GM10847 (cell line): ENCODE data around the gene C22orf23.

ENCODE experiments used
- POLR2A ChIP-seq: IDR thresholded peaks from 2 replicates; pipeline ENCODE4 v1.6.1; 2011; ENCODE audit not compliant: insufficient read length; ENCODE audit errors: extremely low read depth

Gene C22orf23

GRCh38 chr22:37985751-37986281, 32.4 kb upstream of the C22orf23 start:
- no peak for TF ChIP-seq POLR2A

DNA sequence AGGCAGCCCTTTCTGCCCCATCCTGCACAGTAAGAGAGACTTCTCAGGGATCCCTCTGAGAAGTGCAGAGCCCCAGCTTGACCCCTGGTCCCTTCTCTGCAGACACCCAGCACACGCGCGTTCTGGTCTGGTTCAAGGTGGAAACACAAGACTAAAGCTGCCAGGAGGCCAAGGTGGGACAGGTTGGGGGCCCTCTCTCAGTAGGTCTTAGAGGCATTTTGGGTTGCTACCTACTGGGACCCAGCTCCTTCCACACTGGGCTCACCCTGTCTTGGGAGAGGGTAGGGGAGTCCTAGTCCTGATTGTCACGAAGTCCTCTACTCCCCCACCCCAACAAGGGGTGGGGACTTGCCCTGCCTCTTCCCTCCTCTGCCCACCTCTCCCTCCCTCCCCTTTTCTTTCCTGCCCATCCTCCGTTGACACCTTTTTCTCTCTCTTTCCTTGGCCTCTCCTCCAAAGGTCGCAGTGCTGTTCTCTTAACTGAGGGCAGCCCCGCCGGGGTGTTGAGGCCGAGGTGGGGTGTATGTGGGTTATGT, 31.7 kb upstream of the C22orf23 start:
- TF ChIP-seq POLR2A: no peak

- TF ChIP-seq POLR2A: no peak
Measured at GRCh38 chr22:37983860-37984791, 30.7 kb upstream of the C22orf23 start, which contains the start of gene SOX10. Gene SOX10 (minus strand): TSS chr22:37984555. CDS start chr22:37983784, 771 bp downstream.

DNA sequence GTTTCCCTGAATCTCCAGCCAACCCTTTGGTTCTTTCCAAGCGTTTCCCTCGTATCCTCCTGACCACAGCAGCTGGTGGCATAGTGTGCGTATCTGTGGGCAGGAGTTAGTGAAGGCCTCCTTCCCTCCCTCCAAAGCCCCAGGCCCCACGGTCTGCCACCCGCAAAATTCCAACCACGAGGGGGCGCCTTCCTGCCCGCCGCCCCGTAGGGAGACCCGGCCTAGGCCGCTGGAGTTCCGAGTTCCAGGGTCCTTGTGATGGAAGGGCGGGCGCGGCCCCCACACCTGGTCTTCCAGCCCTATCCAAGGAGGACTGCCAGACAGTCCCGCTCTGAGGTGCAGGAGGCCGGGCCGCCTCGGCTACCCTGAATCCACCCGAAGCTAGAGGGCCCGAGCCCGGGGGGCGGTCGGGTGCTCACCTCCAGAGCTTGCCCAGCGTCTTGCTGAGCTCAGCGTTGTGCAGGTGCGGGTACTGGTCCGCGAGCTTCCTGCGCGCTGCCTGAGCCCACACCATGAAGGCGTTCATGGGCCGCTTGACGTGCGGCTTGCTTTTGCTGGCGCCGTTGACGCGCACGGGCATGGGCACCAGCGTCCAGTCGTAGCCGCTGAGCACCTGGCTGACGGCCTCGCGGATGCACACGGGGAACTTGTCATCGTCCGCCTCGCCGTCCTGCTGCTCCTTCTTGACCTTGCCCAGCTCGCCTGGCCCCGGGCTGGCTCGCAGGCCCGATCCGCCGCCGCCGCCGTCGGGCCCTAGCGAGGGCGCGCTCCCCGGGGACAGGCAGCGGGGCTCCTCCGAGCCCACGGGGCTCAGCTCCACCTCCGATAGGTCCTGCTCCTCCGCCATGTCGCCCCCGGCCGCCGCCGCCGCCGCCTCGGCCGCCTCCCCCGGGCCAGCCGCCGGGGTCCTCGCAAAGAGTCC, 29.8 kb upstream of the C22orf23 start:
- no peak for TF ChIP-seq POLR2A

GRCh38 chr22:37982151-37982785, 28.9 kb upstream of the C22orf23 start:
- no peak for TF ChIP-seq POLR2A

DNA sequence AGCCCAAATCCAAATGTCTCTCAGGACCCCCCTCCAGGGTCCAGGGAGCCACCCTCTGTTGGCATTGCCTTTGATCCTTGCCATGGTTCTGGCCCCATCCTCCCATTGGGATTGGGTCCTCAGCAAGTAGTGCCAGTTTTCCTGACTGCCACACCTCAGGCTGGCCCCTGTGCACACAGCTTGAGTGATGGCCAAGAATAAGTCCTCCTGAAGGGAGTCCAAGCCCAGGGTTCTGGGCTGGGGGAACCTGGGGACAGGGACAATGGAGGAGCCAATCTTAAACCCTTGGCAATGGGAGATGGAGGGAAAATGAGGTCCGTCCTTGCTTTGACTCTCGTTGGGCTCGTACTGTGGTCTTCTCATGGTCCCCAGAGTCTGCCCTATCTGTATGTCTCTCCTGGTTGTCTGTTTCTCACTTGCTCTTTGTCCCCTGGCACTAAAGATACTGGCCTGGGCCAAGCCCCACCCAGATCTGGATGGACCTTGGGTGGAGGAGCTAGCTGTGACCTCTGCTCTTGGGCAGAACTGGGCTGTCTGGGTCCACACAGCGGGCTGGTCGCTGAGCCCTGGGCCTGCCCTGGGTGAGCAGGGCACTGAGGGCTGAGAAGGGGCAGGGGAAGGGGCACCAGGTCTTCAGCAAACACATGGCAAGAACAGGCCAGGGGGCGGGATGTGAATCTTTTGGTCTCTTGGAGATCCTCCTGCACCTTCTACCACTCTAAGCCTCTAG, 28.0 kb upstream of the C22orf23 start:
- TF ChIP-seq POLR2A: no peak

GRCh38 chr22:37979782-37980181, 26.4 kb upstream of the C22orf23 start:
- no peak for TF ChIP-seq POLR2A

- TF ChIP-seq POLR2A: no peak
Measured at GRCh38 chr22:37976547-37976946, 23.1 kb upstream of the C22orf23 start.

- no peak for TF ChIP-seq POLR2A
Measured at GRCh38 chr22:37975153-37975552, 21.8 kb upstream of the C22orf23 start.

GRCh38 chr22:37973271-37974170, 20.1 kb upstream of the C22orf23 start:
- no peak for TF ChIP-seq POLR2A

DNA sequence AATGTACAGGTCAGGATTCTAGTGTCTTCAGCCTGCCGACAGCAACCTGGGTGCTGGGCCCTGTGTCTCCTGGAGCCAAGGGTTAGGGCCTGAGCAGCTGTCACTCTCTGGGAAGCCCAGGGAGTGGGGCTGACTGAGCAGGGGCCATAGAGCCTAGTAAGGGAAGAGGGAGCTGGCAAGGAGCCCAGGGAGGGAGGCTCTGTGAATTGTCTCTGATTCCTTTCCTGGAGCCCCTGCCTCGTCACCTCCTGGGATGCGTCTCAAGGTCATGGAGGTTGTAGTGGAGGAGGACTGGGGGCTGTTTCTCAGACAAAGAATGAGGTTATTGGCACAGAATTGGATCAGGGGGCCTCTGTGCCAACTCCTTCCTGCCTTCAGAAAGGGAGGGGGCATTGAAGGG, 19.1 kb upstream of the C22orf23 start:
- no peak for TF ChIP-seq POLR2A

- no peak for TF ChIP-seq POLR2A
Measured at GRCh38 chr22:37971475-37972434, 18.4 kb upstream of the C22orf23 start.
